ENCODE data around the gene SRP72.

DNA sequence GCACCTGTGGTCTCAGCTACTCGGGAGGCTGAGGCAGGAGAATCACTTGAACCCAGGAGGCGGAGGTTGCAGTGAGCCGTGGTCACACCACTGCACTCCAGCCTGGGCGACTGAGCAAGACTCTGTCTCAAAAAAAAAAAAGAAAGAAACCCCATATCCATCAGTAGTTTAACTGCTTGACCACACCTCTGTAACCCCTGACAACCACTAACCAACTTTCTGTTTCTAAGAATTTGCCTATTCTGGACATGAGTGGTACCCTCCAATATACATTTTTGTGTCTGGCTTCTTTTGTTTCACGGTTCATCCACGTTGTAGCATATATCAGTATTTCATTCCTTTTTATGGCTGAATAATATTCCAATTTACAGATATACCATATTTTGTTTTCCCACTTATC, 41.1 kb upstream of the SRP72 start:
- no peak for TF ChIP-seq ZFX (IDR thresholded peaks at IDR 0.05)
- TF ChIP-seq, protein P1, sequence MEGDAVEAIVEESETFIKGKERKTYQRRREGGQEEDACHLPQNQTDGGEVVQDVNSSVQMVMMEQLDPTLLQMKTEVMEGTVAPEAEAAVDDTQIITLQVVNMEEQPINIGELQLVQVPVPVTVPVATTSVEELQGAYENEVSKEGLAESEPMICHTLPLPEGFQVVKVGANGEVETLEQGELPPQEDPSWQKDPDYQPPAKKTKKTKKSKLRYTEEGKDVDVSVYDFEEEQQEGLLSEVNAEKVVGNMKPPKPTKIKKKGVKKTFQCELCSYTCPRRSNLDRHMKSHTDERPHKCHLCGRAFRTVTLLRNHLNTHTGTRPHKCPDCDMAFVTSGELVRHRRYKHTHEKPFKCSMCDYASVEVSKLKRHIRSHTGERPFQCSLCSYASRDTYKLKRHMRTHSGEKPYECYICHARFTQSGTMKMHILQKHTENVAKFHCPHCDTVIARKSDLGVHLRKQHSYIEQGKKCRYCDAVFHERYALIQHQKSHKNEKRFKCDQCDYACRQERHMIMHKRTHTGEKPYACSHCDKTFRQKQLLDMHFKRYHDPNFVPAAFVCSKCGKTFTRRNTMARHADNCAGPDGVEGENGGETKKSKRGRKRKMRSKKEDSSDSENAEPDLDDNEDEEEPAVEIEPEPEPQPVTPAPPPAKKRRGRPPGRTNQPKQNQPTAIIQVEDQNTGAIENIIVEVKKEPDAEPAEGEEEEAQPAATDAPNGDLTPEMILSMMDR (conservative IDR thresholded peaks at IDR 0.05) = no peak
